Stimulated activated naive B cell treated with anti-CD40 and anti-IgM and Interleukin-4, amounts not matched to agents 10 μg/mL and 1 μg/mL and 100 μg/mL, for 72 hours (primary cell): ENCODE measurements around the gene SLC18A3.

Source experiments
- ATAC-seq, 2 donors: fragments of 150-1000 bp; cut with Tn5 transposase; replicated peaks; 2 replicates each; pipeline ENCODE4 v1.10.0; 2021; ENCODE audit warnings: moderate library complexity in 1 of 2
- DNase-seq: peaks from one replicate; pipeline ENCODE4 v3.0.0; 2021
- H3K27ac Mint-ChIP-seq: one replicate; pipeline ENCODE4 v1.8.0; 2022; ENCODE audit warnings: mild to moderate bottlenecking, mixed read lengths
- H3K27me3 Mint-ChIP-seq, 2 donors: one replicate each; pipeline ENCODE4 v1.8.0; 2022; ENCODE audit warnings: mixed read lengths in 2 of 2
- H3K36me3 Mint-ChIP-seq, 2 donors: one replicate each; pipeline ENCODE4 v1.8.0; 2022; ENCODE audit warnings: mixed read lengths in 2 of 2, mild to moderate bottlenecking in 1 of 2
- H3K4me1 Mint-ChIP-seq, 2 donors: one replicate each; pipeline ENCODE4 v1.8.0; 2022; ENCODE audit warnings: mixed read lengths in 2 of 2, mild to moderate bottlenecking in 1 of 2
- H3K4me3 Mint-ChIP-seq, 2 donors: one replicate each; pipeline ENCODE4 v1.8.0; 2022; ENCODE audit warnings: mild to moderate bottlenecking in 2 of 2, mixed read lengths in 2 of 2, moderate library complexity in 1 of 2
- H3K9me3 Mint-ChIP-seq, 2 donors: one replicate each; pipeline ENCODE4 v1.8.0; 2022; ENCODE audit warnings: mixed read lengths in 2 of 2, mild to moderate bottlenecking in 1 of 2

SLC18A3 gene

GRCh38 chr10:49620841-49621378 is 10.8 kb downstream of the SLC18A3 start:
- no peak overlapping the region for H3K27ac Mint-ChIP-seq
- H3K27me3 Mint-ChIP-seq: peaks cover 45 to 63% of the 10 kb centered on the region in 2 donors
- H3K9me3 Mint-ChIP-seq: no peaks in the 10 kb centered on the region
- no peak for ATAC-seq
- no peak overlapping the region for H3K4me3 Mint-ChIP-seq
- DNase-seq: no peak
- H3K4me1 Mint-ChIP-seq: peaks cover 0 to 2% of the 10 kb centered on the region in 2 donors
- H3K36me3 Mint-ChIP-seq: no peaks in the 10 kb centered on the region

GRCh38 chr10:49621561-49621960 is 11.5 kb downstream of the SLC18A3 start:
- no peaks in the 10 kb centered on the region for H3K9me3 Mint-ChIP-seq

GRCh38 chr10:49622426-49623425 is 12.6 kb downstream of the SLC18A3 start:
- H3K4me3 Mint-ChIP-seq: no peak overlapping the region
- DNase-seq: no peak
- no peak overlapping the region for H3K27ac Mint-ChIP-seq
- H3K4me1 Mint-ChIP-seq: peaks cover 0 to 2% of the 10 kb centered on the region in 2 donors
- H3K36me3 Mint-ChIP-seq: no peaks in the 10 kb centered on the region
- no peak for ATAC-seq
- peaks cover 26 to 46% of the 10 kb centered on the region in 2 donors for H3K27me3 Mint-ChIP-seq
- no peaks in the 10 kb centered on the region for H3K9me3 Mint-ChIP-seq

More at GRCh38 chr10:49621561-49621960, 11.5 kb downstream of the SLC18A3 start:
- ATAC-seq: no peak
- Mint-ChIP-seq H3K36me3 (no peaks in the 10 kb centered on the region), H3K4me3 (no peak overlapping the region), H3K27ac (no peak overlapping the region), H3K4me1 (peaks cover 0 to 2% of the 10 kb centered on the region in 2 donors), H3K27me3 (peaks cover 38 to 57% of the 10 kb centered on the region in 2 donors)
- no peak for DNase-seq

GRCh38 chr10:49624629-49625028 is 14.5 kb downstream of the SLC18A3 start:
- H3K4me1 Mint-ChIP-seq: peaks cover 0 to 2% of the 10 kb centered on the region in 2 donors
- no peak for DNase-seq
- peaks cover 12 to 31% of the 10 kb centered on the region in 2 donors for H3K27me3 Mint-ChIP-seq
- no peak overlapping the region for H3K27ac Mint-ChIP-seq
- H3K9me3 Mint-ChIP-seq: no peaks in the 10 kb centered on the region
- no peak for ATAC-seq
- H3K4me3 Mint-ChIP-seq: no peak overlapping the region
- no peaks in the 10 kb centered on the region for H3K36me3 Mint-ChIP-seq

- Mint-ChIP-seq H3K4me3 (no peak overlapping the region), H3K27ac (no peak overlapping the region), H3K36me3 (no peaks in the 10 kb centered on the region), H3K4me1 (no peaks in the 10 kb centered on the region), H3K27me3 (peaks cover 5 to 24% of the 10 kb centered on the region in 2 donors), H3K9me3 (no peaks in the 10 kb centered on the region)
- ATAC-seq (no peak), DNase-seq (no peak)
Observed at GRCh38 chr10:49625411-49625810, 15.3 kb downstream of the SLC18A3 start.

- H3K27ac Mint-ChIP-seq: no peak overlapping the region
- ATAC-seq: no peak
- H3K36me3 Mint-ChIP-seq: no peaks in the 10 kb centered on the region
- H3K4me3 Mint-ChIP-seq: no peak overlapping the region
- H3K27me3 Mint-ChIP-seq: peaks cover 5 to 21% of the 10 kb centered on the region in 2 donors
- H3K4me1 Mint-ChIP-seq: no peaks in the 10 kb centered on the region
- no peak for DNase-seq
- no peaks in the 10 kb centered on the region for H3K9me3 Mint-ChIP-seq
Observed at GRCh38 chr10:49627038-49627437, 16.9 kb downstream of the SLC18A3 start.

GRCh38 chr10:49627644-49628247 is 17.6 kb downstream of the SLC18A3 start:
- H3K4me3 Mint-ChIP-seq: no peak overlapping the region
- peaks cover 5 to 16% of the 10 kb centered on the region in 2 donors for H3K27me3 Mint-ChIP-seq
- H3K9me3 Mint-ChIP-seq: no peaks in the 10 kb centered on the region
- H3K27ac Mint-ChIP-seq: no peak overlapping the region
- DNase-seq (no peak), ATAC-seq (no peak)
- no peaks in the 10 kb centered on the region for H3K36me3 Mint-ChIP-seq
- H3K4me1 Mint-ChIP-seq: no peaks in the 10 kb centered on the region

- ATAC-seq (no peak), DNase-seq (no peak)
- no peaks in the 10 kb centered on the region for H3K9me3 Mint-ChIP-seq
- H3K4me1 Mint-ChIP-seq: no peaks in the 10 kb centered on the region
- no peaks in the 10 kb centered on the region for H3K36me3 Mint-ChIP-seq
- peaks cover 0 to 10% of the 10 kb centered on the region in 2 donors for H3K27me3 Mint-ChIP-seq
- no peak overlapping the region for H3K4me3 Mint-ChIP-seq
- no peak overlapping the region for H3K27ac Mint-ChIP-seq
Observed at GRCh38 chr10:49628599-49628998, 18.5 kb downstream of the SLC18A3 start.

GRCh38 chr10:49629431-49629881 is 19.3 kb downstream of the SLC18A3 start:
- Mint-ChIP-seq H3K4me1 (no peaks in the 10 kb centered on the region), H3K4me3 (no peak overlapping the region), H3K9me3 (no peaks in the 10 kb centered on the region), H3K27ac (no peak overlapping the region), H3K27me3 (peaks cover 0 to 5% of the 10 kb centered on the region in 2 donors), H3K36me3 (no peaks in the 10 kb centered on the region)
- DNase-seq: no peak
- no peak for ATAC-seq

GRCh38 chr10:49631975-49632374 is 21.9 kb downstream of the SLC18A3 start:
- H3K27ac Mint-ChIP-seq: no peak overlapping the region
- no peaks in the 10 kb centered on the region for H3K9me3 Mint-ChIP-seq
- H3K4me1 Mint-ChIP-seq: no peaks in the 10 kb centered on the region
- no peaks in the 10 kb centered on the region for H3K36me3 Mint-ChIP-seq
- H3K27me3 Mint-ChIP-seq: peaks cover 0 to 3% of the 10 kb centered on the region in 2 donors
- ATAC-seq: no peak
- DNase-seq: no peak
- no peak overlapping the region for H3K4me3 Mint-ChIP-seq

- ATAC-seq (no peak), DNase-seq (no peak)
- H3K4me3 Mint-ChIP-seq: no peak overlapping the region
- no peaks in the 10 kb centered on the region for H3K4me1 Mint-ChIP-seq
- no peak overlapping the region for H3K27ac Mint-ChIP-seq
- no peaks in the 10 kb centered on the region for H3K9me3 Mint-ChIP-seq
- no peaks in the 10 kb centered on the region for H3K36me3 Mint-ChIP-seq
- peaks cover 0 to 9% of the 10 kb centered on the region in 2 donors for H3K27me3 Mint-ChIP-seq
Observed at GRCh38 chr10:49632406-49633317, 22.6 kb downstream of the SLC18A3 start.

- Mint-ChIP-seq H3K36me3 (no peaks in the 10 kb centered on the region), H3K4me3 (no peak overlapping the region), H3K27me3 (peaks cover 0 to 11% of the 10 kb centered on the region in 2 donors), H3K27ac (no peak overlapping the region), H3K9me3 (no peaks in the 10 kb centered on the region), H3K4me1 (no peaks in the 10 kb centered on the region)
- ATAC-seq (no peak), DNase-seq (no peak)
Observed at GRCh38 chr10:49633327-49634068, 23.4 kb downstream of the SLC18A3 start.

GRCh38 chr10:49634069-49634660 is 24.1 kb downstream of the SLC18A3 start:
- ATAC-seq: no peak
- Mint-ChIP-seq H3K27ac (no peak overlapping the region), H3K4me3 (no peak overlapping the region), H3K4me1 (no peaks in the 10 kb centered on the region), H3K9me3 (no peaks in the 10 kb centered on the region), H3K36me3 (no peaks in the 10 kb centered on the region), H3K27me3 (peaks cover 0 to 11% of the 10 kb centered on the region in 2 donors)
- no peak for DNase-seq
